ENCODE measurements around the gene ABHD14A. TPM values are rescaled to one million over a fixed set of nuclear protein-coding genes. Genes with fewer than 3 reads are reported as not detected.

ABHD14A gene
- total RNA-seq, 4 donors from 2014 or later = 1.8 to 16.6 (median 10.5) TPM

- Histone ChIP-seq H3K27me3 (no peaks in the 10 kb centered on the region), H3K27ac (no peak overlapping the region), H3K4me1 (peaks cover 0 to 6% of the 10 kb centered on the region in 2 donors), H3K4me3 (no peak overlapping the region), H3K36me3 (no peaks in the 10 kb centered on the region), H3K9me3 (no peaks in the 10 kb centered on the region)
- intact Hi-C loops (cut with DNase I; ENCODE audit: low total_unique reads) = no loop called here
- TF ChIP-seq POLR2A (IDR thresholded peaks at IDR 0.05) = no peak
- no peak for TF ChIP-seq CTCF (IDR thresholded peaks at IDR 0.05)
- DNase-seq = no peak
Observed at GRCh38 chr3:51937611-51938450, 37.0 kb upstream of the ABHD14A start.

DNA sequence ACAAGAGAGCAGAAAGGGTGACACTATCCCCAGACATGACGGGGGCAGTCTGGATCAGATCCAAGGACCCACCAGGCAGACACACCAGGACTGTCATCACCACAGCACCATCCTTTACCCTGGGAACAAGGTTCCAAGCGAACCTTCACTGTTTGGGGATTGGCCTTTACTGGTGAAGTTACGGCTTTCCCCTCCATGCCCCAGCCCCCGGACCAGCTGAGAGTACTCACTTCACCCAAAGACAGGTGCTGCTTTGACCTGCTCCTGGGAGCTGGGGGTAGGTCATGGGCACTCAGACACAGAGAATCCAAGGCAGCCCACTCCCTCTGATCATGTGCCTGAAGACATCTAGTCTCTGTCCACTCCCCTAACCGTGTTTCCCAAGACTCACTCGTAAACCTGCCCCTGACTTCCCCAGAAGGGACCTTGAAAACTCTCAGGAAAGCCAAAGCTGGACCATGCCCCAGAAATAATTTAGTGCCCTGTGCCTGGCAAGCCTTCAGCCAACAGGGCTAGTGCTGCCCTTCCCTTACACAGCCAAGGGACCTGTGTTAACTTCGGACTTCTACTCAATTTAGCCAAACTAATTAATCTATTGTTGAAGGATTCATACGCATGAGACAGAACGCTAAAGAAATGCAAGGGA is 36.0 kb upstream of the ABHD14A start:
- TF ChIP-seq CTCF (IDR thresholded peaks at IDR 0.05) = no peak
- no peak for TF ChIP-seq POLR2A (IDR thresholded peaks at IDR 0.05)
- intact Hi-C loops (cut with DNase I; ENCODE audit: low total_unique reads) = no loop called here
- Histone ChIP-seq H3K27me3 (no peaks in the 10 kb centered on the region), H3K4me1 (peaks cover 0 to 6% of the 10 kb centered on the region in 2 donors), H3K9me3 (no peaks in the 10 kb centered on the region), H3K4me3 (no peak overlapping the region), H3K27ac (no peak overlapping the region), H3K36me3 (no peaks in the 10 kb centered on the region)
- no peak for DNase-seq

DNA sequence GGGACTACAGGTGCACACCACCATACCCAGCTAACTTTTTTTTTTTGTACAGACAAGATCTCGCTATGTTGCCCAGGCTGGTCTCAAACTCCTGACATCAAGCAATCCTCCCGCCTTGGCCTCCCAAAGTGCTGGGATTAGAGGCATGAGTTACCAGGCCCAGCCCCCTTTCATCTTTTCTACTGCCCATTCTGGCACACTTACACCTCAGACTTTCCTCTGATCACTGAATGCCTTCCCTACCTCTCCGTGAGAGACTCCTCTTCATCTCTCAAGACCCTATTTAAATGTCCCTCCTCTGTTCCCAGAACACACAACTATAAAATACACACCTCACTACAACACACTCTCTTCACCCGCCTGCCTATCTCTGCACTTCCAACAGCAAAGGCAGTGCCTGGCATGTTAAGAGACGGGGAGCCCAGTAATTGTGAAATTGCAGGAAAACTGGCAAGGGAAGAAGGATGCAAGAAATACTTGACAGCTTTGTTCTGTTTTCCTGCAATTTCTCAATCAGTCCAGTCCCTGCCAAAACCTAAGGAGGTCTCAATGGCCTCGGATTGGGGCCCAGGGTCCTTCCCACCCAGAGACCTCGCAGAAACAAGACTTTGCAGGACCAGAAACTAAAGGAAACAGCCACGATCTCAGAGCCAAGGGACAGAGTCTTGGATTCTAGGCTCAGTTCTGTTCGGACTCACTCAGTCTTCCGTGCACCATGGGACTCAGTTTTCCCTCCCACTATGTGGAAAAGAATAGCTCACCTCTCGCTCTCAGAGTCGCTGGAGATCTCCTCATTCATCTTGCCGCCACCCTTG is 34.0 kb upstream of the ABHD14A start:
- intact Hi-C loops (cut with DNase I; ENCODE audit: low total_unique reads) = no loop called here
- peaks cover 0 to 6% of the 10 kb centered on the region in 2 donors for H3K4me1 ChIP-seq
- H3K27me3 ChIP-seq = no peaks in the 10 kb centered on the region
- H3K27ac ChIP-seq = peak overlapping the region in 1 of 2 donors; percentile 74
- H3K9me3 ChIP-seq = no peaks in the 10 kb centered on the region
- DNase-seq = no peak
- no peaks in the 10 kb centered on the region for H3K36me3 ChIP-seq
- no peak for TF ChIP-seq POLR2A (IDR thresholded peaks at IDR 0.05)
- no peak for TF ChIP-seq CTCF (IDR thresholded peaks at IDR 0.05)
- H3K4me3 ChIP-seq = peak overlapping the region; percentile 69 to 72

DNA sequence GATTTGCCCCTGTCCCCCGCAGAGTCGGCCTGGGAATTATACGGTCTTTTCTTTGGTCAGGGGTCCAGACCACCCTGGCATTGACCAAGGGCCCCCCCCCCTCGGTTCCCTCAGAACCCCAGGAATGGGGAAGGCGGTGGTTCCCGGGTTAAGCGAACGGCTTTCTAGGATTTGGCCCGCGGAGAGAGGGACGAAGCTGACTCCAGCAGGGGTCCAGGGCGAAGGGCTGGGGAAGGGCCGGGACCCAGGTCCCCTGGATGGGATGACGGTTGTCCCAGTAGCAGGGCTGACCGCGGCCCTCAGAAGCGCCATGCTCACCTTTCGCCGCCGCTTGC is 33.4 kb upstream of the ABHD14A start:
- no peak for DNase-seq
- H3K4me1 ChIP-seq = peaks cover 0 to 6% of the 10 kb centered on the region in 2 donors
- no peak for TF ChIP-seq POLR2A (IDR thresholded peaks at IDR 0.05)
- no peak for TF ChIP-seq CTCF (IDR thresholded peaks at IDR 0.05)
- H3K27ac ChIP-seq = peak overlapping the region in 1 of 2 donors; percentile 74
- H3K9me3 ChIP-seq = no peaks in the 10 kb centered on the region
- peak overlapping the region; percentile 69 to 72 for H3K4me3 ChIP-seq
- intact Hi-C loops (cut with DNase I; ENCODE audit: low total_unique reads) = no loop called here
- H3K27me3 ChIP-seq = no peaks in the 10 kb centered on the region
- H3K36me3 ChIP-seq = no peaks in the 10 kb centered on the region

All from uterus (tissue), 4 donors.